Peyer's patch (tissue), 4 donors: ENCODE data around the gene FHL3. TPM values are rescaled to one million over a fixed set of nuclear protein-coding genes. Genes with fewer than 3 reads are reported as not detected.

Experiments used
- DNase-seq, 3 donors: peaks; one replicate each; pipeline ENCODE4 v3.0.0-alpha.2; 2017 to 2019
- H3K27ac ChIP-seq, 4 donors: fragments of 200-600 bp; sonication (generic); one replicate each; pipeline ENCODE4 v1.5.1; 2016 to 2019
- H3K27me3 ChIP-seq, 2 donors: fragments of 200-600 bp; sonication (generic); one replicate each; pipeline ENCODE4 v1.5.1; 2019
- H3K36me3 ChIP-seq, 3 donors: fragments of 200-600 bp; sonication (generic); one replicate each; pipeline ENCODE4 v1.5.1; 2016 to 2019
- H3K4me1 ChIP-seq, 4 donors: fragments of 200-600 bp; sonication (generic); one replicate each; pipeline ENCODE4 v1.5.1; 2016 to 2019
- H3K4me3 ChIP-seq, 4 donors: fragments of 200-600 bp; sonication (generic); 1 replicate in 3 of 4; 2 replicates in 1 of 4; pipeline ENCODE4 v1.5.1; 2016 to 2019; ENCODE audit warnings: mild to moderate bottlenecking in 1 of 4
- H3K9me3 ChIP-seq, 4 donors: fragments of 200-600 bp; sonication (generic); one replicate each; pipeline ENCODE4 v1.5.1; 2016 to 2019; ENCODE audit warnings: mild to moderate bottlenecking in 1 of 4
- CTCF ChIP-seq, 6 experiments: fragments of 450-650 bp in 4 of 6; fragments of 200-600 bp in 2 of 6; sonication (generic) in 1 of 6; IDR thresholded peaks; one replicate each; pipeline ENCODE4 v1.5.1; 2017 to 2019; ENCODE audit warnings: antibody characterized with exemption in 6 of 6, mild to moderate bottlenecking in 3 of 6, moderate library complexity in 1 of 6
- POLR2A ChIP-seq, 2 donors: fragments of 450-650 bp; IDR thresholded peaks; one replicate each; pipeline ENCODE4 v1.5.1; 2017; ENCODE audit warnings: antibody characterized with exemption in 2 of 2, mild to moderate bottlenecking in 2 of 2, moderate library complexity in 2 of 2
- total RNA-seq, 4 donors: library from RNA; depleted of rRNA; stranded (reverse); fragments of >200 nt; gene quantifications; one replicate each; pipeline ENCODE4 v1.1.0, GENCODE V29; 2016

The FHL3 gene
- total RNA-seq, 4 donors from 2014 or later: 3.3 to 13.2 (median 4.9) TPM

GRCh38 chr1:38050397-38051078 is 45.2 kb upstream of the FHL3 start:
- no peaks in the 10 kb centered on the region for H3K9me3 ChIP-seq
- no peak overlapping the region for H3K27ac ChIP-seq
- peaks cover 0 to 17% (median 7%) of the 10 kb centered on the region in 4 donors for H3K4me1 ChIP-seq
- no peaks in the 10 kb centered on the region for H3K36me3 ChIP-seq
- no peak for DNase-seq
- H3K27me3 ChIP-seq: peaks cover 2 to 15% of the 10 kb centered on the region in 2 donors
- H3K4me3 ChIP-seq: no peak overlapping the region
- TF ChIP-seq CTCF (IDR thresholded peaks at IDR 0.05) (no peak), POLR2A (IDR thresholded peaks at IDR 0.05) (no peak)

- H3K27me3 ChIP-seq: peaks cover 3 to 44% of the 10 kb centered on the region in 2 donors
- peak overlapping the region; percentile 48 to 78 (median 68) for H3K4me3 ChIP-seq
- no peak for DNase-seq
- no peak overlapping the region for H3K27ac ChIP-seq
- H3K36me3 ChIP-seq: no peaks in the 10 kb centered on the region
- TF ChIP-seq POLR2A (IDR thresholded peaks at IDR 0.05) (no peak), CTCF (IDR thresholded peaks at IDR 0.05) (no peak)
- peaks cover 0 to 27% (median 16%) of the 10 kb centered on the region in 4 donors for H3K4me1 ChIP-seq
- H3K9me3 ChIP-seq: no peaks in the 10 kb centered on the region
Observed at GRCh38 chr1:38047603-38048141, 42.4 kb upstream of the FHL3 start.

- TF ChIP-seq CTCF (IDR thresholded peaks at IDR 0.05) (no peak), POLR2A (IDR thresholded peaks at IDR 0.05) (no peak)
- Histone ChIP-seq H3K27ac (peak overlapping the region in 2 of 4 donors; percentile 38 to 42), H3K27me3 (peaks cover 3 to 46% of the 10 kb centered on the region in 2 donors), H3K4me1 (peaks cover 0 to 27% (median 14%) of the 10 kb centered on the region in 4 donors), H3K4me3 (peak overlapping the region; percentile 48 to 78 (median 68)), H3K36me3 (no peaks in the 10 kb centered on the region), H3K9me3 (no peaks in the 10 kb centered on the region)
- peak; percentile 83 to 87 (median 83) for DNase-seq
Observed at GRCh38 chr1:38046884-38047602, 41.7 kb upstream of the FHL3 start.

GRCh38 chr1:38046333-38046883 is 41.1 kb upstream of the FHL3 start, which contains the start of gene POU3F1:
POU3F1 (minus strand) TSS chr1:38046793; CDS start chr1:38046743, 50 bp downstream.
- Histone ChIP-seq H3K9me3 (no peaks in the 10 kb centered on the region), H3K4me3 (peak within 1 kb of the TSS; percentile 48 to 78 (median 68)), H3K4me1 (peaks cover 0 to 27% (median 14%) of the 10 kb centered on the region in 4 donors), H3K27ac (peak within 1 kb of the TSS in 2 of 4 donors; percentile 38 to 42), H3K27me3 (peaks cover 3 to 46% of the 10 kb centered on the region in 2 donors), H3K36me3 (no peaks in the 10 kb centered on the region)
- DNase-seq: no peak
- TF ChIP-seq POLR2A (IDR thresholded peaks at IDR 0.05): no peak
- no peak for TF ChIP-seq CTCF (IDR thresholded peaks at IDR 0.05)
